SK-N-SH (cell line): ENCODE data around the gene MYO1D. TPM values are rescaled to one million over a fixed set of nuclear protein-coding genes. Genes with fewer than 3 reads are reported as not detected.
A peak's percentile ranks its signal among the peaks of the same experiment; 100 is the strongest.

ENCODE experiments used
- CTCF ChIA-PET: fragments of 300-600, 350-600 bp; formaldehyde crosslinking; extraction: SDS; loops from one replicate; lab custom pipeline; 2021; lab: Yijun Ruan, JAX
- POLR2A ChIA-PET: fragments of 350-600 bp; sonication (Branson Sonifier 250); formaldehyde crosslinking; extraction: SDS; loops from one replicate; lab custom pipeline; 2020; ENCODE audit warnings: antibody characterized with exemption, inconsistent platforms; lab: Yijun Ruan, JAX
- DNase-seq: peaks from one replicate; pipeline ENCODE4 v3.0.0; 2012
- H2AFZ ChIP-seq: fragments of 200-600 bp; sonication (generic); 2 replicates; pipeline ENCODE4 v1.8.1; 2016; ENCODE audit warnings: antibody characterized with exemption, mild to moderate bottlenecking, low read depth
- H3F3A ChIP-seq: fragments of 200-600 bp; sonication (generic); replicated peaks from 2 replicates; pipeline ENCODE3; 2016; ENCODE audit warnings: antibody characterized with exemption, mild to moderate bottlenecking; ENCODE audit not compliant: insufficient read depth
- H3K27ac ChIP-seq, 2 experiments: fragments of 200-500 bp in 1 of 2; fragments of 200-600 bp in 1 of 2; sonication (Bioruptor generic) in 1 of 2; sonication (generic), shearing (Covaris generic) in 1 of 2; 2 replicates each; pipeline versions ENCODE4 v1.5.1 to v1.6.1; 2014 to 2016; ENCODE audit warnings: low read depth in 2 of 2, inconsistent platforms in 1 of 2, low read length in 1 of 2, mild to moderate bottlenecking in 1 of 2, mixed read lengths in 1 of 2
- H3K27me3 ChIP-seq: fragments of 200-600 bp; sonication (generic), shearing (Covaris generic); 2 replicates; pipeline ENCODE4 v1.6.1; 2016; ENCODE audit warnings: mixed run types; ENCODE audit not compliant: insufficient read depth
- H3K36me3 ChIP-seq, 2 experiments: fragments of 200-500 bp in 1 of 2; fragments of 200-600 bp in 1 of 2; sonication (Bioruptor generic) in 1 of 2; sonication (generic) in 1 of 2; replicated peaks in 1 of 2; 2 replicates each; pipeline versions ENCODE3 to v1.5.1; 2014 to 2016; ENCODE audit warnings: low read length in 1 of 2, mild to moderate bottlenecking in 1 of 2; ENCODE audit not compliant: insufficient read depth in 2 of 2, control insufficient read depth in 1 of 2
- H3K4me1 ChIP-seq, 2 experiments: fragments of 200-500 bp in 1 of 2; fragments of 200-600 bp in 1 of 2; sonication (Bioruptor generic) in 1 of 2; sonication (generic), shearing (Covaris generic) in 1 of 2; 2 replicates each; pipeline versions ENCODE4 v1.5.1 to v1.6.1; 2014 to 2016; ENCODE audit warnings: low read depth in 1 of 2, low read length in 1 of 2, mixed run types in 1 of 2; ENCODE audit not compliant: insufficient read depth in 2 of 2, control insufficient read depth in 1 of 2
- H3K4me2 ChIP-seq: fragments of 200-600 bp; sonication (generic), shearing (Covaris generic); 2 replicates; pipeline ENCODE4 v1.6.1; 2017; ENCODE audit warnings: mixed run types
- H3K4me3 ChIP-seq, 2 experiments: fragments of 200-500 bp in 1 of 2; fragments of 200-600 bp in 1 of 2; sonication (Bioruptor generic) in 1 of 2; sonication (generic), shearing (Covaris generic) in 1 of 2; 2 replicates each; pipeline versions ENCODE4 v1.5.1 to v1.8.1; 2014 to 2016; ENCODE audit warnings: low read depth in 2 of 2, inconsistent platforms in 1 of 2, low read length in 1 of 2, mild to moderate bottlenecking in 1 of 2, mixed read lengths in 1 of 2, moderate library complexity in 1 of 2
- H3K79me2 ChIP-seq: fragments of 200-600 bp; sonication (generic); 2 replicates; pipeline ENCODE4 v1.8.1; 2017; ENCODE audit warnings: mild to moderate bottlenecking; ENCODE audit not compliant: insufficient read depth
- H3K9ac ChIP-seq: fragments of 200-600 bp; sonication (generic); 2 replicates; pipeline ENCODE4 v1.6.1; 2017; ENCODE audit warnings: mixed run types
- H3K9me2 ChIP-seq: fragments of 200-600 bp; sonication (generic); 2 replicates; pipeline ENCODE4 v1.6.1; 2017; ENCODE audit warnings: mixed run types
- H3K9me3 ChIP-seq: fragments of 200-600 bp; sonication (generic); 2 replicates; pipeline ENCODE4 v1.6.1; 2017; ENCODE audit warnings: mixed run types, mild to moderate bottlenecking, moderate library complexity
- H4K20me1 ChIP-seq: fragments of 200-600 bp; sonication (generic); 2 replicates; pipeline ENCODE4 v1.6.1; 2017; ENCODE audit warnings: mild to moderate bottlenecking, mixed run types; ENCODE audit not compliant: insufficient read depth
- CHD2 ChIP-seq: fragments of 150-350 bp; IDR thresholded peaks from 2 replicates; pipeline ENCODE4 v1.6.1; 2018; ENCODE audit warnings: low read length; ENCODE audit not compliant: partially characterized antibody
- ELF1 ChIP-seq: IDR thresholded peaks from 2 replicates; pipeline ENCODE4 v1.4.0; 2012
- EP300 ChIP-seq, 2 experiments: IDR thresholded peaks; 2 replicates each; pipeline versions ENCODE4 v1.4.0 to v1.6.1; 2012; ENCODE audit warnings: borderline replicate concordance in 1 of 2, low read depth in 1 of 2, low read length in 1 of 2
- GABPA ChIP-seq: IDR thresholded peaks from 2 replicates; pipeline ENCODE4 v1.4.0; 2012; ENCODE audit warnings: low read depth, mild to moderate bottlenecking
- MAX ChIP-seq: IDR thresholded peaks from 2 replicates; pipeline ENCODE4 v1.4.0; 2012; ENCODE audit warnings: low read depth
- MEF2A ChIP-seq: IDR thresholded peaks from 2 replicates; pipeline ENCODE4 v1.4.0; 2012; ENCODE audit warnings: low read depth, borderline replicate concordance
- NFIC ChIP-seq: IDR thresholded peaks from 2 replicates; pipeline ENCODE4 v1.4.0; 2012; ENCODE audit warnings: borderline replicate concordance
- NRF1 ChIP-seq: IDR thresholded peaks from 2 replicates; pipeline ENCODE4 v1.6.1; 2012; ENCODE audit warnings: low read depth, mild to moderate bottlenecking, low read length
- PBX3 ChIP-seq: IDR thresholded peaks from 2 replicates; pipeline ENCODE4; 2012
- RAD21 ChIP-seq: IDR thresholded peaks from 2 replicates; pipeline ENCODE4 v1.6.1; 2012; ENCODE audit warnings: mild to moderate bottlenecking, low read length
- RCOR1 ChIP-seq: fragments of 150-350 bp; IDR thresholded peaks from 2 replicates; pipeline ENCODE4 v1.6.1; 2017; ENCODE audit warnings: antibody characterized with exemption, low read length
- REST ChIP-seq: IDR thresholded peaks from 2 replicates; pipeline ENCODE4 v1.6.1; 2012; ENCODE audit warnings: mild to moderate bottlenecking, low read depth, low read length, moderate library complexity
- RFX5 ChIP-seq: IDR thresholded peaks from 2 replicates; pipeline ENCODE4 v1.6.1; 2012; ENCODE audit warnings: mild to moderate bottlenecking, improper control_type of control experiment, low read length
- SIN3A ChIP-seq: IDR thresholded peaks from 2 replicates; pipeline ENCODE4 v1.6.1; 2012; ENCODE audit warnings: low read depth, mild to moderate bottlenecking, low read length, moderate library complexity, borderline replicate concordance
- SMC3 ChIP-seq: IDR thresholded peaks from 2 replicates; pipeline ENCODE4 v1.6.1; 2012; ENCODE audit warnings: low read depth, low read length, improper control_type of control experiment
- TAF1 ChIP-seq: IDR thresholded peaks from 2 replicates; pipeline ENCODE4 v1.6.1; 2012; ENCODE audit warnings: low read depth, mild to moderate bottlenecking, low read length, moderate library complexity, borderline replicate concordance
- USF1 ChIP-seq: IDR thresholded peaks from 2 replicates; pipeline ENCODE4 v1.4.0; 2012; ENCODE audit warnings: low read depth, borderline replicate concordance
- YY1 ChIP-seq: IDR thresholded peaks from 2 replicates; pipeline ENCODE4 v1.4.0; 2012; ENCODE audit warnings: low read depth, mild to moderate bottlenecking
- WGBS: methylation state at CpG from one replicate; pipeline ENCODE4 v1.1.6; 2017; ENCODE audit warnings: low lambda C conversion rate; 5-methylcytosine and 5-hydroxymethylcytosine counted together
- polyA plus RNA-seq, 3 experiments: library from polyadenylated mRNA; depleted of rRNA; stranded (reverse); fragments of >200 nt; gene quantifications; 2 replicates each; pipeline ENCODE4 v1.2.3, GENCODE V29; 2012

MYO1D gene
- polyA plus RNA-seq, 1 of the 3 experiments (the other 2 are of a cell fraction): 20.4 TPM

GRCh38 chr17:32488604-32489180 is 388.2 kb downstream of the MYO1D start:
- H3K9me3 ChIP-seq: no peaks in the 10 kb centered on the region
- H3K9ac ChIP-seq: no peak overlapping the region
- no peaks in the 10 kb centered on the region for H3K27me3 ChIP-seq
- H3K9me2 ChIP-seq: no peaks in the 10 kb centered on the region
- 95% methylated on average over 11 of the region's 13 CpGs for WGBS
- H2AFZ ChIP-seq: no peak overlapping the region
- peaks cover 12% of the 10 kb centered on the region for H3F3A ChIP-seq
- peaks cover 0 to 54% of the 10 kb centered on the region in 2 experiments; a peak in 2 of 4 replicates for H3K4me1 ChIP-seq
- no peak overlapping the region; a peak in 1 of 4 replicates for H3K4me3 ChIP-seq
- DNase-seq: no peak
- no peaks in the 10 kb centered on the region for H3K79me2 ChIP-seq
- CTCF ChIA-PET: interaction anchor here (0.7 to 11.0 kb wide), 4 partner anchors 27 to 170 kb away, joined by 3 to 102 read pairs (median 10); no protein-coding TSS in a partner anchor
- peaks cover 10% of the 10 kb centered on the region; the same call in 1 of the 2 replicates for H4K20me1 ChIP-seq
- POLR2A ChIA-PET: interaction anchor here (0.6 to 2.6 kb wide), 2 partner anchors 20 to 44 kb away, joined by 4 to 9 read pairs; partner anchors contain the start of gene PSMD11
- 0 out of 2 replicates have a peak overlapping the region, but pooled peaks have one; percentile 89 for H3K4me2 ChIP-seq
- no peak overlapping the region for H3K27ac ChIP-seq
- peaks cover 0 to 30% of the 10 kb centered on the region in 2 experiments for H3K36me3 ChIP-seq
- TF ChIP-seq REST (no peak), CHD2 (no peak), RFX5 (no peak), PBX3 (no peak), USF1 (no peak), NFIC (no peak), RCOR1 (no peak), TAF1 (no peak), GABPA (no peak), YY1 (no peak), ELF1 (no peak), NRF1 (no peak), EP300 (IDR thresholded peaks at IDR 0.05; ENCODE audit: borderline replicate concordance in 1 of 2, low read depth in 1 of 2, low read length in 1 of 2) (no peak), RAD21 (no peak), MAX (no peak), SMC3 (no peak), MEF2A (no peak), SIN3A (no peak)
